GM19463 (cell line): ENCODE data around the gene NUCB1.
"Not testable (repeated sequence)": the region's sequence is repeated elsewhere in the genome, so short reads cannot be mapped to it uniquely, and the experiment has no call there.

ENCODE experiments used
- ATAC-seq: cut with Tn5 transposase; IDR thresholded peaks from one replicate; pipeline ENCODE4 v1.9.1; 2021; ENCODE audit warnings: mild to moderate bottlenecking, moderate library complexity; ENCODE audit not compliant: unreplicated experiment

NUCB1 gene

GRCh38 chr19:48902291-48902690, 2.2 kb downstream of the NUCB1 start:
- ATAC-seq = not testable (repeated sequence)

GRCh38 chr19:48903788-48904187, 3.7 kb downstream of the NUCB1 start:
- not testable (repeated sequence) for ATAC-seq

- ATAC-seq = no peak
Observed at GRCh38 chr19:48905664-48906063, 5.6 kb downstream of the NUCB1 start.

GRCh38 chr19:48906324-48906723, 6.2 kb downstream of the NUCB1 start:
- no peak for ATAC-seq

GRCh38 chr19:48907671-48908070, 7.6 kb downstream of the NUCB1 start:
- ATAC-seq = no peak

GRCh38 chr19:48909424-48910077, 9.4 kb downstream of the NUCB1 start:
- ATAC-seq = not testable (repeated sequence)

GRCh38 chr19:48910803-48911202, 10.7 kb downstream of the NUCB1 start:
- no peak for ATAC-seq

- ATAC-seq = no peak
Observed at GRCh38 chr19:48913114-48913889, 13.2 kb downstream of the NUCB1 start.

- ATAC-seq = no peak
Observed at GRCh38 chr19:48914181-48914580, 14.1 kb downstream of the NUCB1 start.

GRCh38 chr19:48915757-48916156, 15.6 kb downstream of the NUCB1 start:
- ATAC-seq = no peak

- ATAC-seq = no peak
Observed at GRCh38 chr19:48918071-48918470, 18.0 kb downstream of the NUCB1 start.

GRCh38 chr19:48918801-48919247, 18.7 kb downstream of the NUCB1 start:
- no peak for ATAC-seq

- ATAC-seq = not testable (repeated sequence)
Observed at GRCh38 chr19:48919271-48919670, 19.2 kb downstream of the NUCB1 start.

- no peak for ATAC-seq
Observed at GRCh38 chr19:48920949-48921348, 20.8 kb downstream of the NUCB1 start.

- no peak for ATAC-seq
Observed at GRCh38 chr19:48921721-48922500, 21.8 kb downstream of the NUCB1 start.

GRCh38 chr19:48922548-48923490, 22.7 kb downstream of the NUCB1 start:
- ATAC-seq = no peak

- ATAC-seq = no peak
Observed at GRCh38 chr19:48925240-48925843, 25.2 kb downstream of the NUCB1 start.

- not testable (repeated sequence) for ATAC-seq
Observed at GRCh38 chr19:48925890-48926289, 25.8 kb downstream of the NUCB1 start.

- no peak for ATAC-seq
Observed at GRCh38 chr19:48926909-48927308, 26.8 kb downstream of the NUCB1 start.

GRCh38 chr19:48927692-48928091, 27.6 kb downstream of the NUCB1 start:
- not testable (repeated sequence) for ATAC-seq
